GM23338 (cell line): ENCODE results near the gene STPG4. TPM values are rescaled to one million over a fixed set of nuclear protein-coding genes. Genes with fewer than 3 reads are reported as not detected.

Source experiments
- CREB1 ChIP-seq: fragments of 250-450 bp; sonication (Bioruptor Pico); IDR thresholded peaks from 2 replicates; pipeline ENCODE4 v1.5.0; 2020; ENCODE audit warnings: low read depth, mild to moderate bottlenecking, moderate library complexity
- EZH2 ChIP-seq: fragments of 200-600 bp; sonication (generic); IDR thresholded peaks from one replicate; pipeline ENCODE4 v1.8.0; 2017; ENCODE audit warnings: antibody characterized with exemption, mild to moderate bottlenecking, low read depth; ENCODE audit not compliant: unreplicated experiment
- EZH2phosphoT487 ChIP-seq: fragments of 200-600 bp; sonication (generic); IDR thresholded peaks from one replicate; pipeline ENCODE4 v1.8.1; 2018; ENCODE audit warnings: antibody characterized with exemption; ENCODE audit not compliant: unreplicated experiment
- JUNB ChIP-seq: IDR thresholded peaks from one replicate; pipeline ENCODE4 v1.6.1; 2016; ENCODE audit warnings: antibody characterized with exemption; ENCODE audit not compliant: unreplicated experiment
- NANOG ChIP-seq: IDR thresholded peaks from 2 replicates; pipeline ENCODE4 v1.6.1; 2016; ENCODE audit warnings: antibody characterized with exemption, borderline replicate concordance
- STAT1 ChIP-seq: IDR thresholded peaks from one replicate; pipeline ENCODE4 v1.6.1; 2016; ENCODE audit warnings: antibody characterized with exemption; ENCODE audit not compliant: unreplicated experiment
- ZNF331 ChIP-seq: fragments of 250-450 bp; sonication (Bioruptor Pico); IDR thresholded peaks from 2 replicates; pipeline ENCODE4 v1.5.0; 2020; ENCODE audit warnings: low read depth, mild to moderate bottlenecking, moderate library complexity
- ZNF462 ChIP-seq: fragments of 250-450 bp; sonication (Bioruptor Pico); IDR thresholded peaks from 2 replicates; pipeline ENCODE4 v1.5.0; 2020; ENCODE audit warnings: mild to moderate bottlenecking, moderate library complexity
- polyA plus RNA-seq: library from polyadenylated mRNA; unstranded; fragments of >200 nt; fragmentation: Nextera tagmentation; extraction: Ambion mirVana; gene quantifications from 2 replicates; pipeline ENCODE4 v1.2.1, GENCODE V29; 2016
- total RNA-seq: library from RNA; depleted of rRNA; stranded (reverse); fragments of >200 nt; shearing (Covaris generic); gene quantifications from 2 replicates; pipeline ENCODE4 v1.2.3, GENCODE V29; 2014

The STPG4 gene
- total and polyA plus RNA-seq, 2 experiments from 2014 or later = 0.28 TPM; not detected in 1

DNA sequence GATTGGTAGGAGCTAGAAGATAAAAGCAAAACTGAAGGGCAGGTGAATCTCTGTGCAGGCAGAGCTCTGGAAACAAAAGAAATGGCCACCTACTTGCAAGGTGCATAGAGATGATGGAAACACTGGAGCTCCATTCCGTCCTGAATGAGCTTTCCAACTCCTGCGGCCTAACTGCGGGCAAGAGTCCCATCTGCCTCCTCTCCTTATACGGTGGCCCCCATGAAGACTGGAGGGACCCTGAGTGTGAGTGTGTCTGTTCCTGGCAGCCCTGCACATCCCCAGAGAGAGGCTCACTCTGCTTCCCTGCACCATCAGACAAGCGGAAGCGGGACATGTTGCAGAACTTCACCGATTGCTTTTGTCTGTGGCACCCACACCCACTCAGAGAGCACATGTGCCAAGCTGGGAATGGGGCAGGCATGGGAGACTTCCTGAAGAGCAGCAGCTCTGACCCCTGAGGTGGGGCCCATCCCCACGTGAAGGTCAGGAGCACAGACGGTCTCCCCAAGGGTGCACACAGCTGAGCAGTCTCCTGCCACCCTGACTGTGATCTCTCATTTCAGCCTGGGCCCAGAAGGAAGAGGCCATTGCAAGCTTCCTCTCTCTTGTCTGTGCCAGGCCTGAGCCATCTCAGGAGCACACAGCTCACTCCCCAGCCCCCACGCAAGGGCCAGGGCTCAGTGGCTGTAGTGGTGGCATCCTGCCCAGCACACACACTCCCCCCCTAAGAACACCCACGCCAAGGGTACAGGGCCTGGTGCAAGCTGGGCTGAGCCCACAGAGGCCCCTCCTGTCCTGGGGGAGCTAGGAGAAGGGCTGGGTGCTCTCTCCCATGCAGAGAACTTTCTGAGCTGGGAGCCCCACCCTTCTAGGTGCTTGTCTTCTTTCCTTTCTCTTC lies 75.3 kb downstream of the STPG4 start (continued):
- TF ChIP-seq JUNB = no peak
- no peak for TF ChIP-seq STAT1
- no peak for TF ChIP-seq CREB1
- no peak for TF ChIP-seq EZH2
- TF ChIP-seq EZH2phosphoT487 = no peak
- TF ChIP-seq NANOG = no peak
- TF ChIP-seq ZNF331 (CRISPR knock-in tag) = no peak
- TF ChIP-seq ZNF462 = no peak
